Measurements from ENCODE around the gene OMD. TPM values are rescaled to one million over a fixed set of nuclear protein-coding genes. Genes with fewer than 3 reads are reported as not detected.

Gene OMD
- total RNA-seq, 1 experiment from 2014 or later, result not detected

- POLR2A ChIA-PET, result no interaction called here
- RAD21 ChIA-PET (ENCODE audit: low non-redundant PET in 1 of 2, low total read pairs in 2 of 2, uncharacterized antibody in 2 of 2, unreplicated experiment in 2 of 2), result interaction anchor here in 1 of 2 experiments (0.7 kb wide), 1 partner anchor 226 kb away, joined by 3 read pairs; no protein-coding TSS in a partner anchor
- intact Hi-C loops (cut with micrococcal nuclease), result no loop called here
- no peak overlapping the region for H3K27ac ChIP-seq (ENCODE audit: low read depth, low read length)
- H3K9ac ChIP-seq (ENCODE audit: low read length), result no peak overlapping the region
- no peaks in the 10 kb centered on the region for H4K20me1 ChIP-seq (ENCODE audit: insufficient read depth)
- H2AFZ ChIP-seq (ENCODE audit: low read depth, low read length, poor library complexity, severe bottlenecking), result no peak overlapping the region
- no peaks in the 10 kb centered on the region for H3K36me3 ChIP-seq (ENCODE audit: control insufficient read depth in 1 of 2, insufficient read depth in 2 of 2, low read length in 2 of 2)
- H3K4me3 ChIP-seq (replicated peaks in 1 of 2; ENCODE audit: low read depth in 1 of 2, low read length in 2 of 2), result no peak overlapping the region
- CTCF ChIA-PET, result no interaction called here
- ATAC-seq (no peak), DNase-seq (ENCODE audit: low read depth, low spot score) (no peak)
- no TSS peak for BruUV-seq (replicated peaks)
- TF ChIP-seq MAX (IDR thresholded peaks at IDR 0.05) (no peak), POLR2AphosphoS5 (IDR thresholded peaks at IDR 0.05; ENCODE audit: low read depth, low read length) (no peak), ZBTB33 (IDR thresholded peaks at IDR 0.05; ENCODE audit: extremely low read depth, insufficient replicate concordance, low read length) (no peak), EZH2phosphoT487 (IDR thresholded peaks at IDR 0.05; ENCODE audit: borderline replicate concordance) (no peak), EZH2 (IDR thresholded peaks at IDR 0.05) (no peak), CTCF (IDR thresholded peaks at IDR 0.05 in 2 of 3, conservative IDR thresholded peaks at IDR 0.05 in 1 of 3; ENCODE audit: borderline replicate concordance in 1 of 3, insufficient read depth in 1 of 3, low read depth in 2 of 3, low read length in 2 of 3) (no peak), ZFX (IDR thresholded peaks at IDR 0.05) (no peak), YY1 (IDR thresholded peaks at IDR 0.05; ENCODE audit: extremely low read depth, insufficient replicate concordance, low read depth, low read length) (no peak), ATF3 (IDR thresholded peaks at IDR 0.05) (no peak), EGR1 (IDR thresholded peaks at IDR 0.05; ENCODE audit: low read depth) (no peak), POLR2A (IDR thresholded peaks at IDR 0.05; ENCODE audit: borderline replicate concordance, extremely low read depth, insufficient read depth, insufficient read length) (no peak), REST (IDR thresholded peaks at IDR 0.05; ENCODE audit: low read depth) (no peak), FOSL1 (IDR thresholded peaks at IDR 0.05; ENCODE audit: low read depth) (no peak), ZNF274 (IDR thresholded peaks at IDR 0.05; ENCODE audit: low read depth, low read length) (no peak), SRF (IDR thresholded peaks at IDR 0.05; ENCODE audit: low read depth) (no peak), TCF7L2 (IDR thresholded peaks at IDR 0.05; ENCODE audit: borderline replicate concordance, extremely low read depth, insufficient read depth, insufficient read length) (no peak), ELF1 (IDR thresholded peaks at IDR 0.05; ENCODE audit: borderline replicate concordance, low read depth) (no peak), JUND (IDR thresholded peaks at IDR 0.05) (no peak), RAD21 (IDR thresholded peaks at IDR 0.05; ENCODE audit: low read depth) (no peak), CBX3 (IDR thresholded peaks at IDR 0.05; ENCODE audit: low read depth) (no peak)
- H3K9me2 ChIP-seq (ENCODE audit: insufficient read depth), result no peaks in the 10 kb centered on the region
- H3K4me1 ChIP-seq (ENCODE audit: control insufficient read depth in 1 of 2, insufficient read depth in 2 of 2, low read length in 2 of 2), result no peaks in the 10 kb centered on the region
- no peaks in the 10 kb centered on the region for H3K9me3 ChIP-seq (ENCODE audit: control insufficient read depth in 1 of 2, insufficient read depth in 1 of 2, low read depth in 1 of 2, low read length in 2 of 2)
- H3K79me2 ChIP-seq (ENCODE audit: insufficient read depth, low read length), result no peaks in the 10 kb centered on the region
- H3K27me3 ChIP-seq (ENCODE audit: insufficient read depth, low read length), result no peaks in the 10 kb centered on the region
- H3K4me2 ChIP-seq (ENCODE audit: low read length), result no peak overlapping the region
These were observed 18.5 kb downstream of the OMD start for GRCh38 chr9:92405818-92406217.
